Activated CD4-positive, alpha-beta T cell treated with anti-CD3 and anti-CD28 coated beads, Interleukin-2, amount 50 U/mL, for 16 hours (primary cell): ENCODE results near the gene ARFGAP1.

Source experiments
- DNase-seq: peaks from one replicate; pipeline ENCODE4 v3.0.0-alpha.2; 2020

ARFGAP1 gene

DNA sequence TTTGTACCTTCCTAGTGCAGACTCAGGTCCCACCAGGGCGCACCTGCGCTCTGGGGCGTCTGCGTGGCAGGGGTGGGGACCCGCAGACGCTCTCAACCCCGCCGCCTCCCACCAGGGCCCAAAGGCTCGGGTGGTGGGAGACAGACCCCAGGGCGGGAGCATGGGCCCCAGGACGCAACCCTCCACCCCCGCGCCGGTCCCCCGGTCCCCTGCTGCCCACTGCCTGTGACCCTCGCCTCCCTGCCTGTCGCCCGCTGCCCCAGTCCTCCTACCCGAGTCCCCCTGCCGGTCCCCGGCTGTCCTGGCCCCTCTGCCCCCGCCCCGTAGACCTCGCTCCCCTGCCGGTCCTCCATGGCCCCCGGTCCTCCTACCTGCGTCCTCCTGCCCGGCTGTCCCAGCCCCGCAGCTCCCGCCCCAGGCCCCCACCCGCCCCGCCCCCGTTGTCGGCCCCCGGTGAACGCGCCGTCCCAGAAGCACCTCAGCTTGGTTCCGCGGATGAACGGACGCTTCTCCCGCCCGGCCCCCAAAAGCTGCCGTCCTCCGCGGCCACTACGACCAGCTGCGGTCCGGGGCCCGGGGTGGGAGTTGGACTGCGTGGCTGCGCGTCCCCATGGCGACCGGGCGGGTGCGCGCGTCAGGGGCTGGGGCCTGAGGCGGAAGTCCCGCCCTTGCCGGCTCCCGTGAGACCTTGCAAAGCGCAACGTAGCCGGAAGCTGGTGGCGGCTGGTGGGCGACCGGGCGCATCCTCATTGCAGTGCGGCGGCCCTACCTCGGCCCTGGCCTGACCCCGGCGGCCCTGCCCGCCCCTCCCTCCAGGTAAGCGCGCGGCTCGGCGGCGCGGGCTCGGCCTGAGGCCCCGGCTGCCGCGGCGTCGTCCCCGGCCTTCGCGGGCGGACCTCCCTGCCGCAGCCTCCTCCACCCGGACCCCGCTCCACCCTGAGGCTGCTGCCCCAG lies at the start of gene ARFGAP1:
ARFGAP1 (plus strand) TSS at position 709 of the 954 bp plus-strand sequence. CDS start 2,768 bp downstream, outside the sequence.
- peak; percentile 89 for DNase-seq

DNA sequence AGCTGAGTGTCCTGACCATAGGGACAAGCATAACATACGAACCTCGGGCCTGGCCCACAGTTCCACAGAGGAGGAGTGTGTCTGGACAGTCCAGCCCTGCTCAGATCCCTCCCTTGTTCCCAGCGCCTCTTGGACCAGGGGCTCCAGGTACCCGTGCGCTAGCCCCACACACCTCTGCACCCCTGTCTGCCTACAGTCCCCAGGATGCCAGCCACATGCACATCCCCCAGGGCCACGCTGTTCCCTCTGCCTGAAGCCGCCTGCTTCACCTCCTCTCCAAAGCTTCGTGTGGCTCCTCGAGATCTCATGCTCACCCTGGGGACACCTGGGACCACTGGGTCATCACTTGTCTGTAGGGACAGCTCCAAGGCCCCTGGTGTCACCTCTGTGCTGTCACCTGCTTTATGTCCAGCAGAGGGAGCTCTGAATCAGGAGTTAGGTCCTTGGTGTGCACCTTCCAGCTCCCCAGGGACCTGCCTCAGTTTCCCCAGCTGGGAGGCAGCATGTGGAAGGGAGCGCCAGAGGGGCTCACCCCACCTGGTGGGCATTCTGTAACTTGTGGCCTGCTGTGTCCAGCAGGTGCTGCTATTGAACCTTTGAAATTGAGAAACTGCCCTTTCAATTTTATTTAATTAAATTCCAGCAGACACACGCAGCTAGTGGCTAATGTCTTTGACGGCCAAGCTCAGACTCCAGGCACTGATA lies 49.3 kb upstream of the ARFGAP1 start:
- peak; percentile 53 for DNase-seq

DNA sequence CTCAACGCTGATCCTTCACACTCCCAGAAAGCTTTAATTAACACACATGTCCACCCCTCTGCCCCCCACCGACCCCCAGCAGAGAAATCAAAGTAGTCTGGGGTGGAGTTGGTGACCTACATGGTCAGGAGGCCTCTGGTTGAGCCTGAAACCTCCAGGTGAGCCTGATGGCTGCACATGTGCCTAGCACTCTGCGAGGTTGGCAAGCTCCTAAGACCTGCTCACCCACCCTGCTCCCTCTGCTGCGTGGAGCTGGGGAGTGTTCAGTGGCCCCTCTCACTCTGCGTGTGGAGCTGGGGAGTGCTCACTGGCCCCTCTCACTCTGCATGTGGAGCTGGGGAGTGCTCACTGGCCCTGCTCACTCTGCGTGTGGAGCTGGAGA lies 48.8 kb upstream of the ARFGAP1 start:
- DNase-seq = no peak

DNA sequence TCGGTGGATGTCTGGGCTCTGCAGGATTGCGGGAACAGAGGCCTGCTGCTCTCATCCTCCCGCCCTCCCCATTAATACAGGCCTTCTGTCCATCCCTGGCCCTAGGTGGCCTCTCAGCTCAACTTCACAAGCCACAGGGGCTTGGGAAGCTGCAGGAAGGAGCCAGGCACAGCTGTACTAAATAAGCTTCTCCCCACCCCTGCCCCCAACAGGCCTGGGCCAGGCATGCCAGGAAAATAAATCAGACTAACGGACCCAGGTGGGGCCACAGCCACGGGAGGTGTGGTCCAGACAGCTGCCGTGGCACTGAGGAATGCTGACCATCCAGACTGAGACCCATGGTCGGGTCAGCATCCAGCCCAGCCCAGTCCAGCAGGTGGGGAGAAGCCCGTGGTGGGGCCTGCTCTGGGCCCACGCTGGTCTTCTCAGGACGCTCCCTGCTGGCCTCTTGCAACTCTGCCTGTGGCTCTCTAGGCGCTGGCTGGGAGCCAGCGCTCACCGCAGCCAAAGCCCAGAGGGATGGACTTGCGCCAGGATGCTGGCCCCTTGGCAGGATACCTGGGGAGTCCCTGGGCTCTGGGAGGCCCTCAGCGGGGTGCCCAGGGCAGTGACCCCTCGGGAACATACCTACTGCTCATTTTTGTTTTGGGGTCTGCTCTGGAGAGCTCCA lies 48.1 kb upstream of the ARFGAP1 start:
- DNase-seq = no peak

DNA sequence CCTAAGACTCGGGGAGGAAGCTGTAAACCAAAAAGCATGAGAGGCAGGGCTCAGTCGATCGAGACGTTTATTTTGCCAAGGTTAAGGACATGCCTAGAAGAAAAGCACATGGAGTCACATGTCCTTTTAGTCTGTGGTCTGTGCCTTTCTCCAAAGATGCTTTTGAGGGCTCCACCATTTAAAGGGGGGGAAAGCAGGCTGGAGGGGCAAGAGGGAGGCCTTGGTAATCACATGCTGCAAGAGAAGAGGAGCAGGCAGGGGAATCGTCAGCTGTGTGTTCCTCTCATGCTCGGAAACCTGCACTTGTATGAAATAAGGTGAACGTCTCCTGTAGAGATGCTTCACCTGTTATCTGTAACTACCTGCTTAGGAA lies 47.5 kb upstream of the ARFGAP1 start:
- no peak for DNase-seq

DNA sequence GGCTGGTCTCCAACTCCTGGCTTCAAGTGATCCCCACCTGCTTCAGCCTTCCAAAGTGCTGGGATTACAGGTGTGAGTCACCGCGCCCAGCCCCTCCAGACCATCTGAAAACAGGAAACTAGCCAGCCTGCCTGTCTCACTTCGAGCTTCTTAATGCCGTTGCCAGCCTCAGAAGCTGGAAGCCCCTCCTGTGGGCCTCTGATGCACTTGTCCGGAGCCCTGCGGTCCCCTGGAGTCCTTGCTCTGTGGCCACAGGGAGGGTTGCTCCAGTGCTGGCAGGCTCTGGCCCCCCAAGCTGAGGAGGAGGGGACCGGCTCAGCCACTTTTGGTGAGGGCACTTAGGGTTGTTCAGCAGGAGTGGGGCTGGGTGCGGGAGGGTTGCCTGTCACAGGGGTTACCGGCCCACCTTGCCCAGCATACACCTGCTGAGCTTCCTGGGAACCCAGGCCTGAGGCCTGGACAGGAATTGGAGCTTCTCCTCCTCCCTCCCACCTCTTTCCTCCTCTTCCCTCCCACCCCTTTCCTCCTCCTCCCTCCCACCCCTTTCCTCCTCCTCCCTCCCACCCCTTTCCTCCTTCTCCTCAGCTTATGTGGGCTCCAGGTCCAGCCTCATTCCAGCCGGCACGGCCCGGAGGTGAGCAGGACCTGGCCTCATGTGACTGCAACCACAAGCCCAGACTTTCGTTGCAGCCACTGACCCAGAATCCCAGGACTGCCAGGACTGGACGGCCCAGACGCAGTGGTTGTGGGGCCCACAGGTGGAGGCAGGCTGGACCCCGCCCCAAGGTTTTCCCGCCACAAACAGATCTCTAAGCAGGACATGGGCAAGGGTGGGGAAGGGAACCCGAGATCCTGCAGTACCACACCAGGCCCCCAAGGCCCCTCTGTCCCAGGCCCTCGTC lies 46.3 kb upstream of the ARFGAP1 start:
- no peak for DNase-seq

DNA sequence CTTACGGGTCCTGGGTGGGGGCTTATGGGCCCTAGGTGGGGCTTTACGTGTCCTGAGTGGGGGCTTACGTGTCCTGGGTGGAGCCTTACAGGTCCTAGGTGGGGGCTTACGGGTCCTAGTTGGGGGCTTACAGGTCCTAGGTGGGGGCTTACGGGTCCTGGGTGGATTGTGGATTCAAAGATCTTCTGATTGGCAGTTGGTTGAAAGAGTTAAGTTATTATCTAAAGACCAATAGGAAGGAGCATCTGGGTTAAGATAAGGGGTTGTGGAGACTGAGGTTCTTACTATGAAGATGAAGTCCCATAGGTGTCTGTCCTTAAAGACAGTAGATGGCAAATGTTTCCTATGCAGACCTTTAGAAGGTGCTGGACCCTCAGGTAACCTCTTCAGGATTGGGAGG lies 45.4 kb upstream of the ARFGAP1 start:
- no peak for DNase-seq

DNA sequence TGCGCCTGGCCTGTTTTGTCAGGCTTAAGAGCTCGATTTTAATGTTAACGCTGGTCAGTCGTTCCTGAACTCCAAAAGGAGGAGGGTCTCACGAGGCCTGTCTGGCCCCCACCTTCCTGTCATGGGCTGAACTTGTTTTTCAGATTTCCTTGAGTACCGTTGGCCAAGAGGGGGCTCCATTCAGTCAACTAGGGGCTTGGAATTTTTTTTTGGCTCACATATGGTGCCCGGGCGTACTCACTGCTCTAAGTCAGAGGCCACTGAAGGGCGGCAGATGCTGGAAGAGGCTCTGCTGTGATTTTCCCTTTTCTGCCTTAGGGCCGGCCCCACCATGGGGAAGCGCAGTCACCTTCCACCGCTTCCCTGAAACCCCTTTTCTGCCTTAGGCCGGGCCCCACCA lies 43.8 kb upstream of the ARFGAP1 start:
- no peak for DNase-seq

DNA sequence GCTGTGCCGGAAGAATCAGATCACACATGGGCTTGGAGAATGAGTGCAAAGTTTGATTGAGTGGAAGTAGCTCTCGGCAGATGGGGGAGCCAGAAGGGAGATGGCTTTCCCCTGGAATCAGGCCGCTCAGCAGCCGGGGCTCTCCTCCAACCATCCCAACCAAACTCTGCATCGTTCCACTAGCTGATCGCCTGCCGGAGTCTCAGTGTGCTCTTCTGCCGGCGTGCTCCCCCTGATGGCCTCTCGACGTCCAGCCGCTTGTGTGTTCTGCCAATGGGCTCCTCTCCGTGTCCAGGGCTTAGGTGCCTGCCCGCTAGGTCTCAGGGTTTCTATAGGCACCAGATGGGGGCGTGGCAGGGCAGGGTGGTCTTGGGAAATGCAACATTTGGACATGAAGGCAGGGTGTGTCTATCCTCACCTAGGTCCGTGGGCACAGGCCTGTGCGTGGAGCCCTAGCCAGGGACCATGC lies 41.8 kb upstream of the ARFGAP1 start:
- no peak for DNase-seq

DNA sequence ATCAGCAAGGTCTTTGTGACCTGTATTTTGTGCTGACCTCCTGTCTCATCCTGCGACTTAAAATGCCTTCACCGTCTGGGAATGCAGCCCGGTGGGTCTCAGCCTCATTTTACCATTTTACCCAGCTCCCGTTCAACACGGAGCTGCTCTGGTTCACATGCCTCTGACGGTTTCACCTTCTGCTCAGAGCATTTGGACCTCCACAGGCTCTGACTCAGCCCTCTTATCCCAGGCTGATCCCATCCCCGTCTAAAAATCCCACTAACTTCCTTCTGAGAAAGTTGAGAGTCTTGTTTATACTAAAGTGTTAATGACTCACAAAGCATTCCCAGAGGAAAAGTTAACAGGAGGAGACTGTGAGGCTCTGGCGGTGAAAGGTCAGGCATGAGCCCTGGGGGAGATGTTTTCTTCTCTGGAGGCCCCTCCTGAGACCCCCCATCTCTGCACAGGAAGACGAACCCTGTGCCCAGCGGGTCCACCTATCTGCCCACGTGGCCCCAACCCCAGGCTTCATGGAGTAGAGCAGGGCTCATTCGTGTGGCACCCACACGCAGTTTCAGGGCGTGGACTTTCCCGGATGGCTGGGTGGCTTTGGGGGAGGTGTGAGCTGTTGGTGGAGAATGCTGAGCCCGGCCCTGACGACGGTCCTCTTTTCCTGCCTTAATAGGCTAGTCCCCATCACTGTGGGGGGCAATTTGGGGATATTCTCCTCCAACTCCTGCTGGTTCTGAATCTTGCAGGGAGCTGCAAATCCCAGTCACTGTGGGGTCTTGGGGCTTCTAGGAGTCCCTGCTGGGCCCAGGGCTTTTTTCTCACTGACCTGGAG lies 40.2 kb upstream of the ARFGAP1 start:
- DNase-seq = no peak

DNA sequence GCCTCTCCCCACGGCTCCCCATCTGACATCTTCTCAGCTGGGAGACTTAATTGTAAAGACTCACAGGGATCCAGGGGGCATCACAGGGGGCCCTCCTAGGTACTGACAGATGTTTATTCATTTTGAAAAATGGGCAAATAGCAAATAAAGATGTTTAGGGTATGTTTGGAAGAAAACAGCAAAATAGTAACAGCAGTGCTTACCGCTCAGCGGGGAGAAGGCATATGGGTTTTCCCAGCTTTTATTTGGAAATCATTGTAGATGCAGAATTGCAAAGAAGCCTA lies 39.6 kb upstream of the ARFGAP1 start:
- no peak for DNase-seq

DNA sequence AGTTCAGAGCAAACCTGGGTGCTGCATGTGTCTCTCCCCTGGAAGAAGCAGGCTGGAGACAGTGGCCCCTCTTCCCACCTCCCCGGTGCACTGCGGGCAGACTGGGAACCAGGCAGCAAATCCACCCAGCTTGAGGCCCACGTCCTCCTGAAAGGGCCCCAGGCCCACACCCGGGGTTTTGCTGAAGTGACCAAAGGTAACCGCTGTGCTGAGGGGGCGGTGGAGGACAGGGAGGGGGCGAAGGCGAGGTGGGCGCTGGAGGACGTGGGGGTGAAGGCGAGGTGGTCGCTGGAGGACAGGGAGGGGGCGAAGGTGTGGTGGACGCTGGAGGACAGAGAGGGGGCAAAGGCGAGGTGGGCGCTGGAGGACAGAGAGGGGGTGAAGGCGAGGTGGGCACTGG lies 38.7 kb upstream of the ARFGAP1 start:
- no peak for DNase-seq

DNA sequence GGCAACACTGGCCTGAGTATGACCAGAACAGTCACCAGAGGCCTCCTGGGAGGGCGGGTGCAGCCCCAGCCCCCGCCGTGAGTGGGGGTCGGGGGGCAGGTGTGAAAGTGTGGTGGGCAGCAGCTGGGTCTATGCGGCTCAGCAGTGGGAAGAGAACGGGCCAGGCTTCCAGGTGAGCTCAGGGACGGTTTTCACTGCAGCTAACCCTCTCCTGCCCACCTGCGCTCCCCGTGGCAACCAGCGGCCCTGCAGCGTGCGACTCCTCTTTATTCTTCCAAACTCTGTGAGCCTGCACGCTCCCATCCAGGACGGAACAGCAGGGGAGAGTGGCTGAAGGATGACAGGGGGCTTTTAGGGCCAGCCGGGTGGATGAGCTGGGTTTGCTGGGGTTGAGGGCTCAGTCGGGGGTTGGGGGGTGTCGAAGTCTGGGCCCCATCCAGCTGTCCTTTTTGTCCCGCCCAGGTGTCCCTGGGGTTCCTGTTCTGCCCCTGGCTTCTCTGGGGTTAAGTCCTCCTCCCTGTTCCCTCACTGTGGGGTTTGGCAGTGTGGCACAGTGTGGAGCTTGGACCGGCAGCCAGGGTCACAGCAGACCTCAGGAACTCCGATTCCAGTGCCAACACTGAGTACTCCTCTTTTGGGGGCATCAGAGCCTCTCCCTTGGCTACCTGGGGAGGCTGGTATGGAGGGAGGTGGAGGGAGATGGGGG lies 37.8 kb upstream of the ARFGAP1 start:
- DNase-seq = no peak

DNA sequence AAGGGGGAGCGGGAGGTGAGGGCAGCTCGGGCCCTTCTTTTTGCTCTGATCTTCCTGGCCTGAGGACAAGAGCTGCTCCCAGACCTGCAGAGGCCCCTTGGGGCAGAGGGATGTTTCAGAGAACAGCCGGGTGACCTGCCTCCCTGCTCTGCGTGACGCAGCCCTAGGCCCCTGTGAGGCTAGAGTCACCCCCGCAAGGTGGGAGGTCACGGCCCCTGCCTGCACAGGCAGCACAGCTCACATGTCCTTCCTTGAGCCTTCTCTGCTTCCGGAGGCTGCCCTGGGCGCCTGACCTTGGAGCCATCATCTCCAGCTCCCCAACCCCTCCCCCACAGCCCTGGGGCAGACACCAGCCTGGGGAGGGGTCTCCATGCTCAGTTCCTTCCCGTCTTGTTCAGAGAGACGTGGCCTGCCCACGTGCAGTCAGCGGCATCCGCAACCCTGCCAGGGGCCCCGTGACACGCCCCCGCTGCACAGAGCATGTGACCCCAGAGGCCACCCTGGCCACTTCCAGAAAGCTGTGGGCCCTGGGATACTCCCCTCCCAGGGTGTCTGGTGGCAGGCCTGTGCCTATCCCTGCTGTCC lies 37.1 kb upstream of the ARFGAP1 start, which contains the start of gene BIRC7:
BIRC7 (plus strand) TSS at position 507 of the 585 bp plus-strand sequence. CDS start 192 bp downstream, outside the sequence.
- no peak for DNase-seq

DNA sequence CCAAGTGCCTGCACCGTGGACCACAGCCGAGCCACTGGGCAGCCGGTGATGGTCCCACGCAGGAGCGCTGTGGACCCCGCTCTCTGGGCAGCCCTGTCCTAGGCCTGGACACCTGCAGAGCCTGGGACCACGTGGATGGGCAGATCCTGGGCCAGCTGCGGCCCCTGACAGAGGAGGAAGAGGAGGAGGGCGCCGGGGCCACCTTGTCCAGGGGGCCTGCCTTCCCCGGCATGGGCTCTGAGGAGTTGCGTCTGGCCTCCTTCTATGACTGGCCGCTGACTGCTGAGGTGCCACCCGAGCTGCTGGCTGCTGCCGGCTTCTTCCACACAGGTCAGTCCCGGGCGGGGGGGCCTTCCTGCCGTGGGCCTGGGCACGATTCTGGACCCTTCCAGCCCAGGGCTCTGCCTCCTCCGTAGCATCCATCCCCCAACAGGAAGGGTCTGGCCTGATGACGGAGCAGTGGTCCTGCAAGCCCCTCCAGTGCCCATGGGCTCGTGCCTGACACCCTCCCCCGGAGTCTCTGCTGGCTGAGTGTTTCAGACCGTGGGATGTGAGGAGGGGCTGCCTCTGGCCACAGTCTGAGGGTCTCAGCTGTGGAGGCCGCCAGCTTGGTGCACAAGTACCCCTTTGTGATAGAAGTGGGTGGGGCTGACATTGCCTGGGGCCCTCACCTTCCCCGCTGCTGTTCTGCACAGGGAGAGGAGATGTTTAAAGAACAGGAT lies 36.3 kb upstream of the ARFGAP1 start:
- DNase-seq = no peak

DNA sequence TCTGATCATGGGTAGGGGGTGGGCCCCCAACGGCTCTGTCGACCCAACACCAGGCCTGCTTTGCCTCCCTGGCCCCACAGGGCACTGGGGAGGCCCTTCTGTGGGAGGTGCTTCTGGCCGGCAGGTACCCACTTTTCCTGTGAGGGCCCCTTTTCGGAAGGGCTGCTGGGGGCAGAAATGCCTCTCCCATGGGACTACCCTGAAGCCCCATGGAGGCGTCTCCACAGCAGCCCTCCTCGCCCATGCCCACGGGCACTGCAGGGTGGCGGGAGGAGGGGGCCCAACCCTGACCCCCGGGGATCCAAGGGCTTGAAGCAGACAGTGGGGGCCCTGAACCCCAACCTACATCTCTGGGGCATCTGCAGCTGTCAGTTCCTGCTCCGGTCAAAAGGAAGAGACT lies 34.6 kb upstream of the ARFGAP1 start:
- DNase-seq = no peak

DNA sequence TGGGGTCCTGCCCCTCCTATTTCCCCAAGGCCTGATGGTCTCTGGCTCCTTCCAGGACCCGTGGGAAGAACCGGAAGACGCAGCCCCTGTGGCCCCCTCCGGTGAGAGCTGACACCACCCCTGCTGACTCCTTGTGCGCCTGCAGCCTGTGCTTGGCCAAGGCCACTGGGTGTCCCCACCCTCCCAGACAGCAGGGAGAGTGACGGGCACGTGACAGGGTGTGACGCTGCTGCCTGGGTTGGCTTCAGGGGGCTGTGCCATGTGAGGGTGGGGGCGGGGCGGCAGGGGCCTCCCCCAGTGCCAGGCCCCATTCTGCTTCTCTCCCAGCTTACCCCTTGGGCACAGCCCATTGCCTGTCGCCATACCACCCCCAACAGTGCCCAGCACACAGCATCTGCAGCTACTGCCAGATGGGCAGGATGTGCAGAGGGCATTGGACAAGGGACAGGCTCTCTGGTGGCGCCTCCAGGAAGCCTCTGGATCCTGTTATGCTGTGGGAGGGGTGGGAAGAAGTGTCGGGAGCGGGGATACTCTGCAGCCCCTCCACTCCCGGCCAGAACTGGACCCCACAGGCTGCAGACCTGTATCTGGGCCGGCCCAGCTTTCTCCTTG lies 34.0 kb upstream of the ARFGAP1 start:
- DNase-seq = no peak

DNA sequence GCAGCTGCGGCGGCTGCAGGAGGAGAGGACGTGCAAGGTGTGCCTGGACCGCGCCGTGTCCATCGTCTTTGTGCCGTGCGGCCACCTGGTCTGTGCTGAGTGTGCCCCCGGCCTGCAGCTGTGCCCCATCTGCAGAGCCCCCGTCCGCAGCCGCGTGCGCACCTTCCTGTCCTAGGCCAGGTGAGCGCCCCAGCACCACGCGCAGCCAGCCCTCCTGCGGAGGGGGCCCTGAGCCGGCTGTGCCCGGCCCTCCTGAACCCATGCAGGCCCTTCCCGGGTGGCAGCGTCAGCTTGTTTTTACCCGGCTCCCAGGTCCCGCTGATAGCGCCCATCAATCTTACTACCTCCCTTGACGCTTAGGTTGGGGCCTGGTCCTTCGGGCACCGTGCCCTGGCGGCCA lies 33.2 kb upstream of the ARFGAP1 start:
- DNase-seq = no peak

DNA sequence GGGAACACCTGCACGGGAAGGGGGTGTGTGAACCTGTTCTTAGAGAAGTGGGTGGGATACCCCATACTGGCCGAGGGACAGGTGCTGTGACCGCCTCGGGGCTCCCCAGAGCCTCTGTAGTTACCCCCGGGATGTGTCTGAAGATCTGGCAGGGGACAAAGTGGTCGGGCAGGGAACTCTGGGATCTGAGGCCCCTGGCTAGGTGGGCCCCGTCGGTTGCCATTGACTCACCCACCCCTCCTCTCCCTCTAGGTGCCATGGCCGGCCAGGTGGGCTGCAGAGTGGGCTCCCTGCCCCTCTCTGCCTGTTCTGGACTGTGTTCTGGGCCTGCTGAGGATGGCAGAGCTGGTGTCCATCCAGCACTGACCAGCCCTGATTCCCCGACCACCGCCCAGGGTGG lies 32.6 kb upstream of the ARFGAP1 start:
- DNase-seq = no peak
